Epithelial cell of esophagus (primary cell): Measurements from ENCODE around the gene ZRANB3.

Experiments
- DNase-seq: peaks from one replicate; pipeline ENCODE4 v3.0.0; 2010; ENCODE audit warnings: low read depth
- H3K4me3 ChIP-seq: 2 replicates; pipeline ENCODE4 v1.5.1; 2011; ENCODE audit warnings: mild to moderate bottlenecking, low read length, control low read depth
- CTCF ChIP-seq: IDR thresholded peaks from 2 replicates; pipeline ENCODE4 v1.5.1; 2011; ENCODE audit warnings: low read depth, mild to moderate bottlenecking, low read length, control low read depth, inconsistent platforms; ENCODE audit not compliant: insufficient read depth; ENCODE audit errors: missing control alignments

ZRANB3 gene

GRCh38 chr2:135208016-135208415, 323.0 kb downstream of the ZRANB3 start:
- TF ChIP-seq CTCF, result no peak
- no peak for DNase-seq
- H3K4me3 ChIP-seq, result no peak overlapping the region

GRCh38 chr2:135203944-135204343, 327.1 kb downstream of the ZRANB3 start:
- DNase-seq, result no peak
- TF ChIP-seq CTCF, result no peak
- H3K4me3 ChIP-seq, result no peak overlapping the region

GRCh38 chr2:135202751-135203150, 328.3 kb downstream of the ZRANB3 start:
- no peak for TF ChIP-seq CTCF
- no peak overlapping the region for H3K4me3 ChIP-seq
- no peak for DNase-seq

- no peak for DNase-seq
- no peak overlapping the region for H3K4me3 ChIP-seq
- TF ChIP-seq CTCF, result no peak
These were observed 332.5 kb downstream of the ZRANB3 start for GRCh38 chr2:135198481-135198880.

DNA sequence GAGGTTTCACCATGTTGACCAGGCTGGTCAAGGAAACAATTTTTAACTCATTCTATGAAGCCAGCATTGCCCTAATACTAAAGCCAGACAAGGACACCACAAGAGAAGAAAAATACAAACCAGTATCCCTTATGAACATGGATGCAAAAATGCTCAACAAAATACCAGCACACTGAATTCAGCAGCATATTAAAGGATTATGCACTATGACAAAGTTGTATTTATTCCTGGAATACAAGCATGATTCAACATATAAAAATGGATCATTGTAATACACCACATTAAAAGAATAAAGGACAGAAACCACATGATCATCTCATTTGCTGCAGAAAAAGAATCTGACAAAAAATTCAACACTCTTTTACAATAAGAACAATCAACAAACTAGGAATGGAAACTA, 340.2 kb downstream of the ZRANB3 start:
- no peak for TF ChIP-seq CTCF
- DNase-seq, result no peak
- H3K4me3 ChIP-seq, result no peak overlapping the region

GRCh38 chr2:135189148-135189547, 341.9 kb downstream of the ZRANB3 start:
- H3K4me3 ChIP-seq, result no peak overlapping the region
- no peak for TF ChIP-seq CTCF
- no peak for DNase-seq

- DNase-seq, result no peak
- H3K4me3 ChIP-seq, result no peak overlapping the region
These were observed 343.7 kb downstream of the ZRANB3 start for GRCh38 chr2:135187270-135187669.

More at GRCh38 chr2:135187270-135187669, 343.7 kb downstream of the ZRANB3 start:
- no peak for TF ChIP-seq CTCF
